Measurements from ENCODE around the gene PPP4R3A. TPM values are rescaled to one million over a fixed set of nuclear protein-coding genes. Genes with fewer than 3 reads are reported as not detected.

PPP4R3A gene
- total and polyA plus RNA-seq, 2 of the 4 experiments (the other 2 are of a cell fraction), result 28.2 to 28.9 TPM

DNA sequence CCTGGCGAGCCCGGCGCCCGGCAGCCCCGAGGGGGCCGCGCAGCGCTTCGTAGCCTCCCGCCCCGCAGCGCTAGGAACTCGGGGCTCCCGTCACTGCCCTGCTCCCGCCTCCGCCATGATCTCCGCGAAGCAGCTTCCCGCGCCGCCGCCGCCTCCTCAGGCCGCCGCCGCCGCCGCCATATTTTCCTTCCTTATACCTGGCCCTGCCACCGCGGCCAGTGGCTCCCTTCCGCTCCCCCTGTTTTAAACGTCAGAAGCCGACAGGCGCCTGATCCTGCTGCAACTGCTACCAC lies 286 bp downstream of the PPP4R3A start:
- CTCF ChIA-PET, result no interaction called here
- no TSS peak for BruUV-seq (replicated peaks)
- dilution Hi-C loops (cut with HindIII; ENCODE audit: low sequenced_read_pairs, unreplicated experiment) (no loop called here), in situ Hi-C loops (cut with MboI; ENCODE audit: low sequenced_read_pairs) (loop anchor here (25.0 kb wide), 1 partner anchor 1802 kb away; no protein-coding TSS in a partner anchor), intact Hi-C loops (cut with micrococcal nuclease) (loop anchor here (2.0 to 5.0 kb wide), 3 partner anchors 27 to 487 kb away; partner anchors contain the start of gene FBLN5)
- Histone ChIP-seq H2BK20ac (ENCODE audit: low read depth, low read length) (no peak overlapping the region), H3K18ac (ENCODE audit: low read depth, low read length) (peak overlapping the region; percentile 54; the same call in 1 of the 2 replicates), H3K9me3 (ENCODE audit: control insufficient read depth, insufficient read depth, low read length) (no peaks in the 10 kb centered on the region), H2AK5ac (ENCODE audit: low read depth, low read length) (peak overlapping the region; percentile 37; the same call in 1 of the 2 replicates), H4K5ac (ENCODE audit: low read depth, low read length) (peak overlapping the region; percentile 44; the same call in 1 of the 2 replicates), H3K4me1 (ENCODE audit: control insufficient read depth, insufficient read depth, low read length) (peaks cover 3% of the 10 kb centered on the region; the same call in 1 of the 2 replicates), H2BK120ac (ENCODE audit: low read depth, low read length) (peak overlapping the region; percentile 56; the same call in 1 of the 2 replicates), H2AK9ac (replicated peaks; ENCODE audit: low read depth, low read length, poor library complexity) (peak overlapping the region; percentile 98), H3K4me2 (ENCODE audit: low read depth, low read length) (no peak overlapping the region), H4K91ac (ENCODE audit: insufficient read depth, low read depth, low read length) (peak overlapping the region; percentile 83), H4K20me1 (ENCODE audit: insufficient read depth, low read length) (peaks cover 42% of the 10 kb centered on the region), H3K27ac (ENCODE audit: insufficient read depth, low read length) (peak overlapping the region; percentile 96), H3K56ac (ENCODE audit: extremely low read depth, insufficient read depth, low read length) (peak overlapping the region; percentile 94; the same call in 1 of the 2 replicates), H3K4me3 (ENCODE audit: insufficient read depth, low read depth, low read length) (peak overlapping the region; percentile 100), H3K4ac (ENCODE audit: low read depth, low read length) (peak overlapping the region; percentile 94), H3K14ac (replicated peaks; ENCODE audit: low read depth, low read length) (peak overlapping the region; percentile 98), H3K9ac (ENCODE audit: low read depth, low read length) (peak overlapping the region; percentile 92), H4K8ac (ENCODE audit: low read depth in 2 of 2, low read length in 2 of 2) (peak overlapping the region; percentile 61 to 84; a peak in 2 of 4 replicates), H2BK5ac (ENCODE audit: low read depth, low read length, poor library complexity, severe bottlenecking) (peak overlapping the region; percentile 90), H3K23ac (ENCODE audit: low read depth, low read length) (peak overlapping the region; percentile 82; the same call in 1 of the 2 replicates), H3K79me1 (ENCODE audit: low read depth in 1 of 2, low read length in 2 of 2) (0 out of 4 replicates have a peak, but pooled peaks cover 0 to 5% of the 10 kb centered on the region in 2 experiments), H2AFZ (replicated peaks; ENCODE audit: low read length, poor library complexity) (peak overlapping the region; percentile 98), H2BK15ac (ENCODE audit: low read depth, low read length) (no peak overlapping the region), H3K9me1 (ENCODE audit: insufficient read depth, low read length) (peaks cover 6% of the 10 kb centered on the region; the same call in 1 of the 2 replicates), H3K36me3 (ENCODE audit: control insufficient read depth, insufficient read depth, low read length) (peaks cover 3% of the 10 kb centered on the region; the same call in 1 of the 2 replicates), H3K27me3 (ENCODE audit: control insufficient read depth, insufficient read depth, low read length) (no peaks in the 10 kb centered on the region)
- WGBS, 2 experiments (ENCODE audit: extremely low coverage in 2 of 2, insufficient read length in 1 of 2), result 2% methylated on average over 8 of the region's 34 CpGs; no CpG with 5 or more reads in 1 of the 2 experiments
- no peak for TF ChIP-seq NFE2L2 (IDR thresholded peaks at IDR 0.05; ENCODE audit: low read depth, low read length)
- TF ChIP-seq, protein P1, sequence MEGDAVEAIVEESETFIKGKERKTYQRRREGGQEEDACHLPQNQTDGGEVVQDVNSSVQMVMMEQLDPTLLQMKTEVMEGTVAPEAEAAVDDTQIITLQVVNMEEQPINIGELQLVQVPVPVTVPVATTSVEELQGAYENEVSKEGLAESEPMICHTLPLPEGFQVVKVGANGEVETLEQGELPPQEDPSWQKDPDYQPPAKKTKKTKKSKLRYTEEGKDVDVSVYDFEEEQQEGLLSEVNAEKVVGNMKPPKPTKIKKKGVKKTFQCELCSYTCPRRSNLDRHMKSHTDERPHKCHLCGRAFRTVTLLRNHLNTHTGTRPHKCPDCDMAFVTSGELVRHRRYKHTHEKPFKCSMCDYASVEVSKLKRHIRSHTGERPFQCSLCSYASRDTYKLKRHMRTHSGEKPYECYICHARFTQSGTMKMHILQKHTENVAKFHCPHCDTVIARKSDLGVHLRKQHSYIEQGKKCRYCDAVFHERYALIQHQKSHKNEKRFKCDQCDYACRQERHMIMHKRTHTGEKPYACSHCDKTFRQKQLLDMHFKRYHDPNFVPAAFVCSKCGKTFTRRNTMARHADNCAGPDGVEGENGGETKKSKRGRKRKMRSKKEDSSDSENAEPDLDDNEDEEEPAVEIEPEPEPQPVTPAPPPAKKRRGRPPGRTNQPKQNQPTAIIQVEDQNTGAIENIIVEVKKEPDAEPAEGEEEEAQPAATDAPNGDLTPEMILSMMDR (conservative IDR thresholded peaks at IDR 0.05; ENCODE audit: low read depth, low read length), result no peak
- no peak for TF ChIP-seq SMC3 (IDR thresholded peaks at IDR 0.05; ENCODE audit: low read depth, low read length)
- TF ChIP-seq FOS (IDR thresholded peaks at IDR 0.05; ENCODE audit: low read depth, low read length), result no peak
- TF ChIP-seq CHD1 (IDR thresholded peaks at IDR 0.05; ENCODE audit: low read depth, low read length), result 0 out of 2 replicates have a peak, but pooled peaks have one; percentile 87
- TF ChIP-seq, protein P2, sequence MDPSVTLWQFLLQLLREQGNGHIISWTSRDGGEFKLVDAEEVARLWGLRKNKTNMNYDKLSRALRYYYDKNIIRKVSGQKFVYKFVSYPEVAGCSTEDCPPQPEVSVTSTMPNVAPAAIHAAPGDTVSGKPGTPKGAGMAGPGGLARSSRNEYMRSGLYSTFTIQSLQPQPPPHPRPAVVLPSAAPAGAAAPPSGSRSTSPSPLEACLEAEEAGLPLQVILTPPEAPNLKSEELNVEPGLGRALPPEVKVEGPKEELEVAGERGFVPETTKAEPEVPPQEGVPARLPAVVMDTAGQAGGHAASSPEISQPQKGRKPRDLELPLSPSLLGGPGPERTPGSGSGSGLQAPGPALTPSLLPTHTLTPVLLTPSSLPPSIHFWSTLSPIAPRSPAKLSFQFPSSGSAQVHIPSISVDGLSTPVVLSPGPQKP (IDR thresholded peaks at IDR 0.05; ENCODE audit: borderline replicate concordance, low read depth, low read length), result no peak
- ATAC-seq (ENCODE audit: low read depth) (peak; percentile 40), DNase-seq (no peak)
- POLR2A ChIA-PET (ENCODE audit: unreplicated experiment), result no interaction called here

Measured in IMR-90 (cell line).